Peyer's patch (tissue), 4 donors: ENCODE data around the gene MBLAC1. TPM values are rescaled to one million over a fixed set of nuclear protein-coding genes. Genes with fewer than 3 reads are reported as not detected.
A peak's percentile ranks its signal among the peaks of the same experiment; 100 is the strongest.

Experiments
- DNase-seq, 3 donors: peaks; one replicate each; pipeline ENCODE4 v3.0.0-alpha.2; 2017 to 2019
- H3K27ac ChIP-seq, 4 donors: fragments of 200-600 bp; sonication (generic); one replicate each; pipeline ENCODE4 v1.5.1; 2016 to 2019
- H3K27me3 ChIP-seq, 2 donors: fragments of 200-600 bp; sonication (generic); one replicate each; pipeline ENCODE4 v1.5.1; 2019
- H3K36me3 ChIP-seq, 3 donors: fragments of 200-600 bp; sonication (generic); one replicate each; pipeline ENCODE4 v1.5.1; 2016 to 2019
- H3K4me1 ChIP-seq, 4 donors: fragments of 200-600 bp; sonication (generic); one replicate each; pipeline ENCODE4 v1.5.1; 2016 to 2019
- H3K4me3 ChIP-seq, 4 donors: fragments of 200-600 bp; sonication (generic); 1 replicate in 3 of 4; 2 replicates in 1 of 4; pipeline ENCODE4 v1.5.1; 2016 to 2019; ENCODE audit warnings: mild to moderate bottlenecking in 1 of 4
- H3K9me3 ChIP-seq, 4 donors: fragments of 200-600 bp; sonication (generic); one replicate each; pipeline ENCODE4 v1.5.1; 2016 to 2019; ENCODE audit warnings: mild to moderate bottlenecking in 1 of 4
- POLR2A ChIP-seq, 2 donors: fragments of 450-650 bp; IDR thresholded peaks; one replicate each; pipeline ENCODE4 v1.5.1; 2017; ENCODE audit warnings: antibody characterized with exemption in 2 of 2, mild to moderate bottlenecking in 2 of 2, moderate library complexity in 2 of 2
- total RNA-seq, 4 donors: library from RNA; depleted of rRNA; stranded (reverse); fragments of >200 nt; gene quantifications; one replicate each; pipeline ENCODE4 v1.1.0, GENCODE V29; 2016
- TF ChIP-seq, protein P1 (sequence below), 6 experiments: fragments of 450-650 bp in 4 of 6; fragments of 200-600 bp in 2 of 6; sonication (generic) in 1 of 6; IDR thresholded peaks; one replicate each; pipeline ENCODE4 v1.5.1; 2017 to 2019; ENCODE audit warnings: antibody characterized with exemption in 6 of 6, mild to moderate bottlenecking in 3 of 6, moderate library complexity in 1 of 6

Gene MBLAC1
- total RNA-seq, 4 donors from 2014 or later, result 3.2 to 10.5 (median 3.9) TPM

DNA sequence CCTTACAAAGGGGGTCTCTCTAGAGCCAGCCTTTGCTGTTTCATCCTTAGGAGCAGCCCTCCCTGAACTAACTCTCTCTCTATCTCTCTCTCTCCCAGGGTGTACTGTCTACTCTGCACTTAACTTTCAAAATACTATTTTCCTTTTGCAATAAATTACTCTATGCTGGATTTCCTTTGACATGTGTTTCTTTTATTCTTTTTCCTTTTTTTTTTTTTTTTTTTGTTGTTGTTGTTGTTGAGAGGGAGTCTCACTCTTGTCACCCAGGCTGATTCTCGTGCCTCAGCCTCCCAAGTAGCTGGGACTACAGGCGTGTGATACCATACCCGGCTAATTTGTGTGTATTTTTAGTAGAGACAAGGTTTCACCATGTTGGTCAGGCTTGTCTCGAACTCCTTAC is 43.8 kb upstream of the MBLAC1 start:
- Histone ChIP-seq H3K4me1 (peaks cover 0 to 28% (median 11%) of the 10 kb centered on the region in 4 donors), H3K9me3 (no peaks in the 10 kb centered on the region), H3K4me3 (no peak overlapping the region), H3K27ac (peak overlapping the region in 3 of 4 donors; percentile 82 to 94 (median 90)), H3K27me3 (no peaks in the 10 kb centered on the region), H3K36me3 (peaks cover 0 to 3% (median 0%) of the 10 kb centered on the region in 3 donors)
- TF ChIP-seq, protein P1, sequence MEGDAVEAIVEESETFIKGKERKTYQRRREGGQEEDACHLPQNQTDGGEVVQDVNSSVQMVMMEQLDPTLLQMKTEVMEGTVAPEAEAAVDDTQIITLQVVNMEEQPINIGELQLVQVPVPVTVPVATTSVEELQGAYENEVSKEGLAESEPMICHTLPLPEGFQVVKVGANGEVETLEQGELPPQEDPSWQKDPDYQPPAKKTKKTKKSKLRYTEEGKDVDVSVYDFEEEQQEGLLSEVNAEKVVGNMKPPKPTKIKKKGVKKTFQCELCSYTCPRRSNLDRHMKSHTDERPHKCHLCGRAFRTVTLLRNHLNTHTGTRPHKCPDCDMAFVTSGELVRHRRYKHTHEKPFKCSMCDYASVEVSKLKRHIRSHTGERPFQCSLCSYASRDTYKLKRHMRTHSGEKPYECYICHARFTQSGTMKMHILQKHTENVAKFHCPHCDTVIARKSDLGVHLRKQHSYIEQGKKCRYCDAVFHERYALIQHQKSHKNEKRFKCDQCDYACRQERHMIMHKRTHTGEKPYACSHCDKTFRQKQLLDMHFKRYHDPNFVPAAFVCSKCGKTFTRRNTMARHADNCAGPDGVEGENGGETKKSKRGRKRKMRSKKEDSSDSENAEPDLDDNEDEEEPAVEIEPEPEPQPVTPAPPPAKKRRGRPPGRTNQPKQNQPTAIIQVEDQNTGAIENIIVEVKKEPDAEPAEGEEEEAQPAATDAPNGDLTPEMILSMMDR (IDR thresholded peaks at IDR 0.05), result no peak
- no peak for TF ChIP-seq POLR2A (IDR thresholded peaks at IDR 0.05)
- no peak for DNase-seq

- Histone ChIP-seq H3K4me1 (peaks cover 0 to 25% (median 8%) of the 10 kb centered on the region in 4 donors), H3K9me3 (no peaks in the 10 kb centered on the region), H3K36me3 (peaks cover 0 to 3% (median 0%) of the 10 kb centered on the region in 3 donors), H3K27ac (no peak overlapping the region), H3K4me3 (no peak overlapping the region), H3K27me3 (no peaks in the 10 kb centered on the region)
- TF ChIP-seq POLR2A (IDR thresholded peaks at IDR 0.05), result no peak
- TF ChIP-seq, protein P1 (IDR thresholded peaks at IDR 0.05), result no peak
- DNase-seq, result no peak
Observed at GRCh38 chr7:100085515-100085914, 41.3 kb upstream of the MBLAC1 start.

GRCh38 chr7:100087055-100087750 is 39.6 kb upstream of the MBLAC1 start:
- no peaks in the 10 kb centered on the region for H3K27me3 ChIP-seq
- DNase-seq, result no peak
- H3K9me3 ChIP-seq, result no peaks in the 10 kb centered on the region
- H3K4me3 ChIP-seq, result no peak overlapping the region
- TF ChIP-seq POLR2A (IDR thresholded peaks at IDR 0.05), result no peak
- TF ChIP-seq, protein P1 (IDR thresholded peaks at IDR 0.05), result no peak
- peaks cover 0 to 20% (median 0%) of the 10 kb centered on the region in 3 donors for H3K36me3 ChIP-seq
- H3K27ac ChIP-seq, result peak overlapping the region in 2 of 4 donors; percentile 12 to 87
- H3K4me1 ChIP-seq, result peaks cover 0 to 23% (median 5%) of the 10 kb centered on the region in 4 donors

DNA sequence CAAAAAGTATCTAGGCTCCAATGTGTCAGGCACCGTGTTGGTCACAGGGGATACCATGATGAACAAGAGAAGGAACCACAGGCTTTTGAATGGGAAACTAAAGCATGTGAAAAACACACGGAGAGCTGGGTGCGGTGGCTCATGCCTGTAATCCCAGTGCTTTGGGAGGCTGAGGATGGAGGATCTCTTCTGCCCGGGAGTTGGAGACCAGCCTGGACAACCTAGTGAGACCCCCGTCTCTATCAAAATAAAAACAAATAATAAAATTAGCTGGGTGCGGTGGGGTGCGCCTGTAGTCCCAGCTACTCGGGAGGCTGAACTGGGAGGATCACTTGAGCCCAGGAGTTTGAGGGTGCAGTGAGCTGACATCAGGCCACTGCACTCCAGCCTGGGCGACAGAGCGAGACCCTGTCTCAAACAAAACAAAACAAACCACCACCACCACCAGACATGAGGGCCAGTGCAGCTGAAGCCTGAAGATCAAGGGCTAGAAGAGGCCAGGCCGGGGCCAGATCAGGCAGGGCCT is 38.6 kb upstream of the MBLAC1 start:
- Histone ChIP-seq H3K4me3 (peak overlapping the region; percentile 72 to 86 (median 82)), H3K27ac (peak overlapping the region; percentile 79 to 94 (median 87)), H3K9me3 (no peaks in the 10 kb centered on the region), H3K4me1 (peaks cover 0 to 19% (median 0%) of the 10 kb centered on the region in 4 donors), H3K36me3 (peaks cover 0 to 29% (median 0%) of the 10 kb centered on the region in 3 donors), H3K27me3 (no peaks in the 10 kb centered on the region)
- TF ChIP-seq POLR2A (IDR thresholded peaks at IDR 0.05), result no peak
- TF ChIP-seq, protein P1 (IDR thresholded peaks at IDR 0.05), result no peak
- no peak for DNase-seq

- peak; percentile 84 to 92 (median 92) for DNase-seq
- no peaks in the 10 kb centered on the region for H3K9me3 ChIP-seq
- H3K27ac ChIP-seq, result peak within 1 kb of the TSS; percentile 79 to 94 (median 87)
- H3K36me3 ChIP-seq, result peaks cover 0 to 36% (median 0%) of the 10 kb centered on the region in 3 donors
- peak; percentile 68 to 77 for TF ChIP-seq POLR2A (IDR thresholded peaks at IDR 0.05)
- TF ChIP-seq, protein P1 (IDR thresholded peaks at IDR 0.05), result peak in 1 of 6 experiments; percentile 23
- H3K4me3 ChIP-seq, result peak within 1 kb of the TSS; percentile 72 to 86 (median 82)
- no peaks in the 10 kb centered on the region for H3K27me3 ChIP-seq
- H3K4me1 ChIP-seq, result peaks cover 0 to 19% (median 0%) of the 10 kb centered on the region in 4 donors
Observed at GRCh38 chr7:100088621-100089457, 37.9 kb upstream of the MBLAC1 start, which contains the start of gene COPS6. COPS6 (plus strand) TSS chr7:100088969; CDS start chr7:100088991, 22 bp downstream.
